ENCODE results near the gene MRPL49.
A peak's percentile ranks its signal among the peaks of the same experiment; 100 is the strongest.

MRPL49 gene

DNA sequence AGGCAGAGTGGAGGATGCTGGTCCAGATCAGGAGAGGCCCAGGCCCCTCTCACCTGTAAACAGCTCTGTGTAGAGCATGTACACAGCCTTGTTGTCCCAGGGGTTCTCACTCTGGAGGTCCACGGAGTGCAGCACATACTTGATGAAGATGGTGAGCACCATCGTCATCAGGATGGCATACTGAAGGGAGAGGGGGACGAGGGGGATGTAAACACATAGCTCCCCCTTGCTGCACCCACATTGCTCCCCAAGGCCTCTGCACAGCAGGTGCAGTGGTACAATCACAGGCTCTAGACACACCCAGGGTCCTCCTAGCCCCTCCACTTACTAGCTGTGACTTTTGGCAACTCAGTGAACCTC, 9.3 kb downstream of the MRPL49 start (continued):
- no peak for TF ChIP-seq ZBTB10 (tag by site-specific recombination; IDR thresholded peaks at IDR 0.05)
- no peak for TF ChIP-seq ZEB2 (tag by site-specific recombination; IDR thresholded peaks at IDR 0.05)
- no peak for TF ChIP-seq ZNF768 (tag by site-specific recombination; IDR thresholded peaks at IDR 0.05)
- TF ChIP-seq, protein P1, sequence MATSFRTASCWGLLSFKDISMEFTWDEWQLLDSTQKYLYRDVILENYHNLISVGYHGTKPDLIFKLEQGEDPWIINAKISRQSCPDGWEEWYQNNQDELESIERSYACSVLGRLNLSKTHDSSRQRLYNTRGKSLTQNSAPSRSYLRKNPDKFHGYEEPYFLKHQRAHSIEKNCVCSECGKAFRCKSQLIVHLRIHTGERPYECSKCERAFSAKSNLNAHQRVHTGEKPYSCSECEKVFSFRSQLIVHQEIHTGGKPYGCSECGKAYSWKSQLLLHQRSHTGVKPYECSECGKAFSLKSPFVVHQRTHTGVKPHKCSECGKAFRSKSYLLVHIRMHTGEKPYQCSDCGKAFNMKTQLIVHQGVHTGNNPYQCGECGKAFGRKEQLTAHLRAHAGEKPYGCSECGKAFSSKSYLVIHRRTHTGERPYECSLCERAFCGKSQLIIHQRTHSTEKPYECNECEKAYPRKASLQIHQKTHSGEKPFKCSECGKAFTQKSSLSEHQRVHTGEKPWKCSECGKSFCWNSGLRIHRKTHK (tag by site-specific recombination; IDR thresholded peaks at IDR 0.05), result no peak
- no peak for TF ChIP-seq ZNF16 (tag by site-specific recombination; IDR thresholded peaks at IDR 0.05; ENCODE audit: low read depth)

GRCh38 chr11:65131895-65132237, 9.7 kb downstream of the MRPL49 start:
- H3K36me3 ChIP-seq (ENCODE audit: control insufficient read depth in 2 of 2, insufficient read depth in 1 of 2, low read length in 2 of 2), result peaks cover 0 to 62% of the 10 kb centered on the region in 2 experiments; a peak in 1 of 3 replicates
- ChIA-PET CTCF (interaction anchor here (0.9 to 1.2 kb wide), 3 partner anchors 10 to 14 kb away, joined by 3 read pairs; partner anchors contain the start of genes FAU and MRPL49), POLR2A (interaction anchor here (0.6 to 2.5 kb wide), 2 partner anchors 10 to 118 kb away, joined by 3 to 24 read pairs; partner anchors contain the start of genes FAU and MRPL49)
- H3K27ac ChIP-seq (ENCODE audit: extremely low read depth, low read depth, low read length), result no peak overlapping the region
- no peak overlapping the region for H3K4me3 ChIP-seq (ENCODE audit: low read depth, low read length)
- H3K4me1 ChIP-seq (ENCODE audit: control insufficient read depth, insufficient read depth, low read length), result no peaks in the 10 kb centered on the region; the same call in 1 of the 2 replicates
- TF ChIP-seq GLIS2 (tag by site-specific recombination; IDR thresholded peaks at IDR 0.05) (no peak), REPIN1 (tag by site-specific recombination; IDR thresholded peaks at IDR 0.05; ENCODE audit: low read depth) (no peak), ZBTB1 (tag by site-specific recombination; IDR thresholded peaks at IDR 0.05) (no peak), WT1 (tag by site-specific recombination; IDR thresholded peaks at IDR 0.05) (no peak), ZNF394 (tag by site-specific recombination; IDR thresholded peaks at IDR 0.05; ENCODE audit: borderline replicate concordance) (no peak), ZBTB17 (tag by site-specific recombination; IDR thresholded peaks at IDR 0.05) (no peak), ZNF324 (tag by site-specific recombination; IDR thresholded peaks at IDR 0.05) (no peak), ZNF18 (tag by site-specific recombination; IDR thresholded peaks at IDR 0.05) (no peak), ZNF654 (tag by site-specific recombination; IDR thresholded peaks at IDR 0.05; ENCODE audit: low read depth) (no peak)
- no peaks in the 10 kb centered on the region for H3K9me3 ChIP-seq (ENCODE audit: control insufficient read depth, insufficient read depth, low read depth, low read length)

DNA sequence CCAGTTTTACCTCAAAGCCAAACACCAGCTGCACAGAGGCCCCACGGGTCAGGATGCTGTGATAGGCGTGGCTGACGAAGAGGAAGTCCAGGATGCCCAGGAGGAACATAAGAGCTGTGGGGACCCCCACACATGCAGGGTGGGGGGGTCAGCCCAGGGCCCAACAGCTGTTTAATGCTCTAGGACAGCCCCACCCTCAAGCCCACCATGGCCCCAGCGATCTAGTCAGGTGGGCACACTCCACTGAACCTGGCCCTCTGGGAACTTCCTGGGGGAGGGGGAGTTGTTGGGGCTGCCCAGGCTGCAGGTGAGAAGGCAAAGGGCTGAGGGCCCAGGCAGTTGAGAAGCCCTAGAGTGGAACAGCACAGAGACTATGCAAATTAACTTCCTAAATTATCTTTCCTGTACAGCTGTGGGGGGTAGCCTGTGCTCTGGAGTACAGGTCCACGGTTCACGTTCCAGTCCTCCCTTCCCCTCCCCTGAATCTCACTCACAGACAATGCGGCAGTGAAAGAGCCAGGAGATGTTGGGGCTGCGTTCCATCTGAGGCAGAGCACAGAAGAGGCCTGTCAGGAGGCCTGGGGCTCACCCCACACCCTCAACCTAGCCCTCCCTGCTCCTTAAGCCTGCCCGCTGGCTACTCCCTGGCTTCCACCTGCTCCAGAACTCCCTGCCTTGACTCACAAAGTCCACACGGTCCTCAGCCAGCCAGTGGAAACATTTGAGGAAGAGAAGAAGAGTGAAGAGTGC, 10.3 kb downstream of the MRPL49 start:
- POLR2A ChIA-PET, result interaction anchor here (0.6 to 2.5 kb wide), 3 partner anchors 10 to 118 kb away, joined by 3 to 24 read pairs (median 3); partner anchors contain the start of genes FAU and MRPL49
- Histone ChIP-seq H3K27ac (ENCODE audit: extremely low read depth, low read depth, low read length) (no peak overlapping the region), H3K4me3 (ENCODE audit: low read depth, low read length) (no peak overlapping the region), H3K9me3 (ENCODE audit: control insufficient read depth, insufficient read depth, low read depth, low read length) (no peaks in the 10 kb centered on the region), H3K4me1 (ENCODE audit: control insufficient read depth, insufficient read depth, low read length) (no peaks in the 10 kb centered on the region; the same call in 1 of the 2 replicates), H3K36me3 (ENCODE audit: control insufficient read depth in 2 of 2, insufficient read depth in 1 of 2, low read length in 2 of 2) (peaks cover 0 to 56% of the 10 kb centered on the region in 2 experiments; a peak in 1 of 3 replicates)
- CTCF ChIA-PET, result interaction anchor here (0.9 to 1.2 kb wide), 3 partner anchors 10 to 14 kb away, joined by 3 read pairs; partner anchors contain the start of genes FAU and MRPL49
- TF ChIP-seq GLIS2 (tag by site-specific recombination; IDR thresholded peaks at IDR 0.05) (0 out of 2 replicates have a peak, but pooled peaks have one; percentile 10), GLI2 (tag by site-specific recombination; IDR thresholded peaks at IDR 0.05; ENCODE audit: borderline replicate concordance, low read depth) (no peak), ZBTB8A (tag by site-specific recombination; IDR thresholded peaks at IDR 0.05) (no peak), ZNF211 (tag by site-specific recombination; IDR thresholded peaks at IDR 0.05; ENCODE audit: low read depth) (no peak), ZNF133 (tag by site-specific recombination; IDR thresholded peaks at IDR 0.05) (no peak)
- TF ChIP-seq, protein P2, sequence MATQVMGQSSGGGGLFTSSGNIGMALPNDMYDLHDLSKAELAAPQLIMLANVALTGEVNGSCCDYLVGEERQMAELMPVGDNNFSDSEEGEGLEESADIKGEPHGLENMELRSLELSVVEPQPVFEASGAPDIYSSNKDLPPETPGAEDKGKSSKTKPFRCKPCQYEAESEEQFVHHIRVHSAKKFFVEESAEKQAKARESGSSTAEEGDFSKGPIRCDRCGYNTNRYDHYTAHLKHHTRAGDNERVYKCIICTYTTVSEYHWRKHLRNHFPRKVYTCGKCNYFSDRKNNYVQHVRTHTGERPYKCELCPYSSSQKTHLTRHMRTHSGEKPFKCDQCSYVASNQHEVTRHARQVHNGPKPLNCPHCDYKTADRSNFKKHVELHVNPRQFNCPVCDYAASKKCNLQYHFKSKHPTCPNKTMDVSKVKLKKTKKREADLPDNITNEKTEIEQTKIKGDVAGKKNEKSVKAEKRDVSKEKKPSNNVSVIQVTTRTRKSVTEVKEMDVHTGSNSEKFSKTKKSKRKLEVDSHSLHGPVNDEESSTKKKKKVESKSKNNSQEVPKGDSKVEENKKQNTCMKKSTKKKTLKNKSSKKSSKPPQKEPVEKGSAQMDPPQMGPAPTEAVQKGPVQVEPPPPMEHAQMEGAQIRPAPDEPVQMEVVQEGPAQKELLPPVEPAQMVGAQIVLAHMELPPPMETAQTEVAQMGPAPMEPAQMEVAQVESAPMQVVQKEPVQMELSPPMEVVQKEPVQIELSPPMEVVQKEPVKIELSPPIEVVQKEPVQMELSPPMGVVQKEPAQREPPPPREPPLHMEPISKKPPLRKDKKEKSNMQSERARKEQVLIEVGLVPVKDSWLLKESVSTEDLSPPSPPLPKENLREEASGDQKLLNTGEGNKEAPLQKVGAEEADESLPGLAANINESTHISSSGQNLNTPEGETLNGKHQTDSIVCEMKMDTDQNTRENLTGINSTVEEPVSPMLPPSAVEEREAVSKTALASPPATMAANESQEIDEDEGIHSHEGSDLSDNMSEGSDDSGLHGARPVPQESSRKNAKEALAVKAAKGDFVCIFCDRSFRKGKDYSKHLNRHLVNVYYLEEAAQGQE (tag by site-specific recombination; IDR thresholded peaks at IDR 0.05), result no peak
- TF ChIP-seq, protein P3, sequence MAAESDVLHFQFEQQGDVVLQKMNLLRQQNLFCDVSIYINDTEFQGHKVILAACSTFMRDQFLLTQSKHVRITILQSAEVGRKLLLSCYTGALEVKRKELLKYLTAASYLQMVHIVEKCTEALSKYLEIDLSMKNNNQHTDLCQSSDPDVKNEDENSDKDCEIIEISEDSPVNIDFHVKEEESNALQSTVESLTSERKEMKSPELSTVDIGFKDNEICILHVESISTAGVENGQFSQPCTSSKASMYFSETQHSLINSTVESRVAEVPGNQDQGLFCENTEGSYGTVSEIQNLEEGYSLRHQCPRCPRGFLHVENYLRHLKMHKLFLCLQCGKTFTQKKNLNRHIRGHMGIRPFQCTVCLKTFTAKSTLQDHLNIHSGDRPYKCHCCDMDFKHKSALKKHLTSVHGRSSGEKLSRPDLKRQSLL (tag by site-specific recombination; IDR thresholded peaks at IDR 0.05), result no peak

Measured in HEK293 (cell line).